GM11168 (cell line): Measurements from ENCODE around the gene ADAMTS2.

ENCODE experiments used
- in situ Hi-C: fragments of 300-500 bp; cut with MboI; formaldehyde crosslinking; loops from one replicate; pipeline ENCODE4 v1.12.0; 2022; ENCODE audit warnings: low sequenced_read_pairs; ENCODE audit not compliant: unreplicated experiment

ADAMTS2 gene

DNA sequence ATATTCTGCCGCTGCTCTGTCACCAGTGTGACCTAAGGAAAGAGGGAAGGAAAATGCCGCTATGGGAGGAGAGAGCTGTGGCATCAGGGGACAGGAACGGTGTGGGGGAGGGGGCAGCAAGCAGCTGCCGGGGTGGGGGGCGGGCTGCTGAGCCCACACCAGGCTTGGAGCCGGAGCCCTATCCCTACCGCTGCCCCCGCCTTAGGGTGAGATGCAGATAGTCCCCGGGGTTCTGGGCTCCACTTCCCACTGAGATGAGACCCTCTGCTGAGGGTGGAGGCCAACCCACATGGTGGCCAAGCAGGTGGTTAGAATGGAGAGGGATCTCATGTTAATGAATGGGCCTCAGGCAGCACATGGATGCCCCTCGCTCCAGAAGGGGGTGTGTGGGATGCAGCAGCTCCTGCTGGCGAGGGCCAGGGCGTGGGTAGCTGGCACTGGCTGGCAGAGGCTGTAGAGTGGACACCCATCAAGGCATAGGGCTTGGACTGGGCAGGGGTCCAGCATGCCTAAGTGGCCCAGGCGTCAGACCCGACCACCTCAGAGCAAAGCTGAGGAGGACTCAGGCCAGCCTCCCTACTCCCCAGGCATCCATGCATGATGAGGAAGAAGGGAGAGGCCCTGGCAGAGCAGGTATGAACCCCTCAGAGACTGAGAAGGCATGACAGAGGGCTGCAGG is 153.6 kb downstream of the ADAMTS2 start:
- in situ Hi-C loops = loop anchor here (25.0 kb wide), 1 partner anchor 296 kb away; no protein-coding TSS in a partner anchor

DNA sequence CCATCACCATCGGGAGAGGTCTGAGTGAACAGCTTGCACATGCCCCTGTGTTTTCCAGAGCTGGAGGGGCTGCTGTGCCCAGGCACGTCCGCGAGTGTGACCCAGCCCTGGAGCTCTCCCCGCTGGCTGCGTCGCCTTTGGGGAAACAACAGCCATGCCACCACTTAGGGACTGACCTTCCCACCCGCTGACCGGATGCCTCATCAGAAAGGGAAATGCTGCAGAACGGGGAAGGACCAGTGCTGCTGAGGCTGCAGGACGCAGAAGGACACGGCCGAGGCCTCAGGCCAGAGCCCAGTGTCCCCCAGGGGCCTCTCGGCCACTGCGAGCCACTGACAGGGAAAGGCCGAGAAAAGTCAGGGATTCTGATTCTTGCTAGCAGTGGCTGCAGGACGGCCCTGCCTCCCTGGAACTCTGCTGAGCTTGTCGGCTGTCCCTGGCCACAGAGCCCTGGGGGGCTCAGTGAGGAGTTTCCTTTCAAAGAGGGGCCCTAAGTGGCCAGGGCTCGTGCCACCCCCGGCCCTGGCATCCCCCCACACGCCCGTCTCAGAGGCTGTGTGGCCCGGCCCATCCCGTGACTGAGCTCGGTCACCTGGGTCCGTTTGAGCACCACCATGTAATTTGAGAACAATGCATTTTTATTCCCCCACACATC is 154.3 kb downstream of the ADAMTS2 start:
- in situ Hi-C loops = loop anchor here (25.0 kb wide), 1 partner anchor 296 kb away; no protein-coding TSS in a partner anchor

DNA sequence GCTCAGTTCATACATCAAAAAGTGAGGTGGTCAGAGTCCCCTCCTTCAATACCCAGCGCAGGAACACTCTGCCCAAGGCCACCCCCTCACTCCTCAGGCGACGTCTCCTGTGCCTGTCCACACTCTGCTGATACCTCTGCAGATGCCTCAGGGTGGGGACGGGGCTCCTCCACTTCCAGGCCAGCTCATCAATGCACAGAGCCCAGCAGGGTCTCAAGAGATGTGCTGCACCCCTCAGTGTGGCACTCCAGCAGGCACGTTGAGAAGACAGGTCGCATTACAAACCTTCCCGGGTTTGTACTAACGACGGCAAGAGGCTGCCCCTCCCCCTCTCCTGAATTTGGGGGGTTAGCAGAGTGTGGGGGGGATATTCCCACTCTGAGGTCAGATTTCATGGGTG is 156.6 kb downstream of the ADAMTS2 start:
- in situ Hi-C loops = loop anchor here (25.0 kb wide), 1 partner anchor 299 kb away; no protein-coding TSS in a partner anchor

DNA sequence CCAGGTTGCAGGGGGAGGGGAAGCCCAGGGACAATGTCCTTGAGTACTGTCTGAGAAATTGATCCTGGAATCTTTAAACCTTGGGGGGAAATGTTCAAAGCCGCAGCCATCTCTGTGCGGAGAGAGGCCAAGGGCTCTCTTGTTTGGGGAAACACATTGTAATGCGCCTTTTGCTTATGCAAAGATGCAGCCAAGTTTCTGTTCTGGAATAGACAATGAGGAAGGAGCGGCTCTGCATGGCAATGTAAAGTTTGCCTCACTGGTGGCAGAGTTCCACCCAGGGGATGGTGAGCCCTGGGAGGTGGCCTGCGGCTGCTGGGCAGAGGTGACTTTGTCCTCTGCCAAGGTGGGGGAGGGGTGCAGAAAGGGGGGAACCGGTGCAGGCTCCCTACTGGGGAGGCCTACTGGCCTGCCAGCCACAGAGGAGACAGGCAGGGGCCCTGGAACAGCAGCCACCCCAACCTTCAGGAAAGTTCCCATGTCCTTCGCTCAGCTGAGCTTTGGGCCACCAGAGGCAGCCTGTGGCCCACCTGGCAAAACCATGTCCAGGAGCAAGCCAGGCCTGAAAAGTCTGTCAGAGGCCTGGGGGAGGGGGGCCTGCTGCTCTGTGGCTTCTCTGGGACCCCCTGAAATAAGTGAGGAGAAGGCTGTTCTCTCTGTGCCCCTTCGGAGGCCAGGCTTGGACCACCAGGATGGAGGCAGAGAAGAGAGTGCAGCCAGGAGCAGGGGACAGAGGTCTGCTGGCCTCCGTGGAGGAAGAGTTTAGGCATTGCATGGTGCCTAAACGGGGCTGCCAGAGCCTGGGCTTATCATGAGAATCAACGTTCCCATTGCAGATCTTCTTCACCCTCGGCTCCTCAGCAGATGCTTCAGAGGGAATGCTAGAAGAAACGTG is 157.3 kb downstream of the ADAMTS2 start:
- in situ Hi-C loops = loop anchor here (25.0 kb wide), 1 partner anchor 299 kb away; no protein-coding TSS in a partner anchor

DNA sequence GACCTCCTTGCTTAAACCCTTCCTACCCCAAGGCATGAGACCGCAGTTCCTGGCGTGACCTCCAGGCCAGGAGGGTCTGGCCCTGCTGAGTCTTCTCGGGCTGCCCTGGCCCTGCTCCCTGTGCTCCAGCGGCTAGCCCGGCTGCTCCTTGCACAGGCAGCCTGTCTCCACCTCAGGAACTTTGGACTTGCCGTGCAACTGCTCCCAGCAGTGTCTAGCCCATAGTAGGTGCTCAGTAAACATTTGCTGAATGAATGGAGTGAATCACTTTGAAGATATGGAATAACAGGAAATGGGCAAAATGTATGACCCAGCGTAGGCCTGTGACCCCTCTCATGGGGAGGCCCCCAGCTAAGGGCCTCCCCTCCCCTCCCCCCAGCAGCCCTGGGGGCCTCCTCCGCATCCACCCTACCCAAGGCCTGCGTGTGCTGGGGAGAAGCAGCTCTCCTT is 158.0 kb downstream of the ADAMTS2 start:
- in situ Hi-C loops = loop anchor here (25.0 kb wide), 1 partner anchor 300 kb away; no protein-coding TSS in a partner anchor

DNA sequence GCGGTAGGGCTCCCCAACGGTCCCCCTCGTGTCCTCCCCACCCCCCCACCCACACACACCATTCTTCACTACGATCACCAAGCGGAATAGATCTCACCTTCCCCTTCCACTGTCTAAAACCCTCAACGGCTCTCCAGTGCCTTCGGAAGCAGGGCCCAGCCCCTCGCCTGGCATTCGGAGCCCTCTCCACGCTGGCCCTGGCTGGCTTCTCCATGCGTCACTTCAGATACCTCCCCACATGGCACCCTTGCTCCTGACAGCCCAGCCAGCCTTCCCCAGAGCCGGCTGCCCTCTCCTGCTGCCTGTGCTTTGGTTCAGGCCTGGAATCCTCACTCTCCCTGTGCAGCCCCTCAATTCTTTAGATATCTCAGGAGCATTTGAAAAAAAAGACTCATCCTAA is 158.5 kb downstream of the ADAMTS2 start:
- in situ Hi-C loops = loop anchor here (25.0 kb wide), 1 partner anchor 300 kb away; no protein-coding TSS in a partner anchor

DNA sequence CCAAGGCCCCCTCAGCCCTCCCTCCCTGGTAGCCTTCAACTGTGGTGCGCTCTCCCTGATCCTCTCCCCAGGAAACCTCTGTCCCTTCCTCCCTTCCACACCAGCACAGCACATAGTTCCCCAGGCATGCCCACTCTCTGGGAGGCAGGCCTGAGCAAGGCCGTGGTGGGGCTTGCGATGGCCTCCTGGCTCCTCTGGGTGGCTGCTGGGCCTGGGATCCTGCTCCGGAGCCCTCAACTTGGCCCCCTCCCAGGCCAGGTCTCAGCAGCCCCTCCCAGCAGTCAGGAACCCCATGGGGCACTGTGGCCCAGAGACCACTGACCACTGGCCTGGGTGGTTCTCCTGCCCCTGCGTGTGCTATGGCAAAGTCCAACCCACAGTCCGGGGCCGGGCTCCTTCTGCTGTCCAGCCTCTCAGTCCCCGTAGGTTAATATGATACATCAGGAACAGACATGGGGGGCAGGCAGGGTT is 159.3 kb downstream of the ADAMTS2 start:
- in situ Hi-C loops = loop anchor here (25.0 kb wide), 1 partner anchor 301 kb away; no protein-coding TSS in a partner anchor

DNA sequence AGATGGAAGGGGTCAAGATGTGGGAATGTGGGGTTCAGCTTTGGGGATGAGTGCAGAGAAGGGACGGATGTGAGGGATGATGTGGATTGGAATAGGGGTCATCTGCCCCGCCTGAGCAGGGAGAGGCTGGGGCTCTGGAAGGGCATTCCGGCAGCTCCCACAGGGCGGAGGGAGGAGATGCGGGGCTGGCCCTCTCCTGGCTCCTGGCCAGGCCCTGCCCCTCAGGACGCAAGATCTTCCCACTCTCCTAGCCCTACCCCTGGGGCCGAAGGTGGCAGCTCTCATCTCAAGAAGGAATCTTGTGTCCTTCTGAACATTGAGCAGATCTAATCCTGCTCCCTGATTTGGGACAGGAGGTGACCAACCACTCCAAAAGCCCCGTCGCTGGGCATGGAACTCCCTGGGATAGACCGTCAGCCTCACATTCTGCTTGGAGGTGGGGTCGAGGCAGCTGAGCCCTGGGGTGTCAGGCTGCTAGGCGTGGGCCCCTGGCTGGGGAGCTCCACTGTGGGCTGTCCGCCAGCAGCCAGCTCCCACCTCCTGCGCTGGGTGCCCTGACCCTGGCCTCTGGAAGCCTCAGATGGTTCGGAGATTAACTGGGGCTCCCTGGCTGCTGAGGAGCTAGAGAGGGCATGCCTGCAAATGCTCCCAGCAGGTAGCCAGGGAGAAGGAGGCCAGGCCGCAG is 159.9 kb downstream of the ADAMTS2 start:
- in situ Hi-C loops = loop anchor here (25.0 kb wide), 1 partner anchor 302 kb away; no protein-coding TSS in a partner anchor

DNA sequence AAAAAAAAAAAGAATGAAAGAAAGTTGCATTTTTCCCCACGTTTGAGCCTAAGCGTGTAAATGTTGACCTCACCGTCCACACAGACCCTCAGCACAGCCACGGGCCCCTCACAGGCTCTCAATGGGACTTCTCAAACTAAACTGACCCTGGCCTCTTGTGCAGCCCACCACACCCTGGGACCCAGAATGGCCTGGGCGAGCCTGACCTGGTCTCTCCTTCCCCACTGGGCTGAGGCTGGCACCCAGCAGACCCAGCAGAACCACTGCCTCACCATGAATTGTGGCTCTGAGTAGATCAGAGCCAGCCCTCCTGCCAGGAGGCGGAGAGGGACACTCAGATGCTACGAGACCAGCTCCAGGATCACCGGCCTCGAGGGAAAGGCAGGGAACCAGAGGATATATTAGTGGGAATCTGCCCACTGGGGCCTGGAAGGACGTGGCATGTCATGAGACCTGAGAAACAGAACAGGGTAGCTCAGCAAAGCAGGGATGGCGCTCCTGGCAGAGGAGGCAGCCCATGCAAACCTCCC is 160.7 kb downstream of the ADAMTS2 start:
- in situ Hi-C loops = loop anchor here (25.0 kb wide), 1 partner anchor 303 kb away; no protein-coding TSS in a partner anchor

DNA sequence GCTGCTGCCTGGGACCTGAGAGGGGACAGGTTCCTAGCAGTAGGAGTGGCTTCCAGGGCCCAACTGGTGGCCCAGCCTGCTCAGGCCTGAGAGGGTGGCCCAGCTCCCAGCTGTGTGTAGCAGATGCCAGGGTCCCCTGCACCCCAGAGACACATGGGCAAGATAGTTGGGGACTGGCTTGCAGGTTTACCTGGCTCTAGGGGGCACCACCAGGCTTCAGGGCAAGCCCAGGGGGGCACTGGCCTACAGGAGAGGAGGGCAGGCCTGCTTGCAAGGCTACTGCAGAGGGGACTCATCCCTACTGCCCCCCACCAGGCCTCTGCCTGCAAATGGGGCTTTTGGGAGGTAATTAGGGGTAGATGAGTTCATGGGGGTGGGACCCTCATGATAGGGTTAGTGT is 161.8 kb downstream of the ADAMTS2 start:
- in situ Hi-C loops = loop anchor here (25.0 kb wide), 1 partner anchor 304 kb away; no protein-coding TSS in a partner anchor

DNA sequence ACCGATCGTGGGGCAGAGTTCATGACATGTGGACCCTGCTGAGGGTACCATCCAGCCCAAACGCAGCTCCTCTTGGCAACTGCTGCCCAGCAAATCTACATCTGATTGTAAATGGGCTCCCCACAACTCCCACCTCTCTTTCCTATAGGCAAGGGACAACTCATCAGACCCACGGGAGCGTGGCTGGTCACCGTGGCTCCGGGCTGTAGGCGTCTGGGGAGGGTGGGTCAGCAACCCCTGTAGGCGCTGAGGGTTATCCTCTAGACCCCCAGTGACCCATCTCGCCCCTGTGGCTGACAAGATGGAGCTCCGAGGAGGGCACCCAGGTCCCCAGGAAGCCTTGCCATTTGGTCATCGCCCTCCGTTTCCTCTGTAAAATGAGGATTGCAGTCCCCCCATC is 162.7 kb downstream of the ADAMTS2 start:
- in situ Hi-C loops = loop anchor here (25.0 kb wide), 1 partner anchor 305 kb away; no protein-coding TSS in a partner anchor

DNA sequence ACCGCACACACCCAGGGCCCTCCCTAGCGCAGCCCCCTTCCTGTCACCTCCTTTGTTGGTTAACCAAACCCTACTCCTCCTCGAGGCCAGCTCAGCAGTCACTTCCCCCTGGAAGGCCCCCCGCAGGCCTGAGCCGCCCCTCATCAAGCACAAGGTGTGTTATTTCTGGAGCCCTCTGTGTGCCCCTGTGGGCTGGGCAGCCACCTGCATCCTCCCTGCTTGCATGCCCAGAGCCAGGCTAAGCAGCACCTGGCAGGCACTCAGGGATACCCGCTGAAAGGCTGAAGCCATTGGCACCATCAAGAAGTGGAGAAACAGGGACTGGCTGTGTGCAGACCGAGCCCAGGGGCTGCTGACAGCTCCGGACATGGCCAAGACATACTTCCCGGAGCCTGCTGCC is 163.3 kb downstream of the ADAMTS2 start:
- in situ Hi-C loops = loop anchor here (25.0 kb wide), 1 partner anchor 305 kb away; no protein-coding TSS in a partner anchor

DNA sequence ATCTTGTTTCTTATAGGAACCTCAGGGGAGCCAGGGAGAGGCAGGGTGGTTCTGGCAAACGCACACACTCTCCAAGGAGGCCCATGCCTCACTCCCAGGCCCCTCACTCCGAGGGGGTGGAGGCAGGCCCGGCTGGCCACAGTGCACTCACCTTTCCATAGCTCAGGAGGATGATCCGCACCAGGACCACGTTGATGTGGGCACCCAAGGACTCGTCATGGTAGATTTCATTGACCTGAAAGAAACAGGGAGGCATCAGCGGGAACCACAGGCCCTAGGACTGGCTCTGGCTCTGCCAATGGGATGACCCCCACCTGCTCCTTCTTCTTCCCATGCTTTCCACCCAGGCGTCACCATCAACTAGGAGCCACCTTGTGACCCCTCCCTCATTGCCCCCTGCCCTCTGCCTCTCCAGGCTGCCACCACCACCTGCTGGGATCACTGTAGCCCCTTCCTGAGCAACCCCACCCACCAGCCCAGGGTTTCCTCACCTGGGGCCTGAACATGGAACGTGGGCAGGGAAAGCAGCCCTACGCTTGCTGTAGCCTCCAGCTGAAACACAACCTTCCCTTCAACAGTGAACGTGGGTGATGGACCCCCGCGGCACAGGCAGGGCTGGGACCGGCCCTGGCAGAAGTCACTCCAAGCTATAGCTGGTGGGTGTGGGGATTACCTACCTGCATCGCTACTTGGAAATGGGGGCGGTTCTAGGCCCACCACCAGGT is 164.2 kb downstream of the ADAMTS2 start:
- in situ Hi-C loops = loop anchor here (25.0 kb wide), 1 partner anchor 306 kb away; no protein-coding TSS in a partner anchor

DNA sequence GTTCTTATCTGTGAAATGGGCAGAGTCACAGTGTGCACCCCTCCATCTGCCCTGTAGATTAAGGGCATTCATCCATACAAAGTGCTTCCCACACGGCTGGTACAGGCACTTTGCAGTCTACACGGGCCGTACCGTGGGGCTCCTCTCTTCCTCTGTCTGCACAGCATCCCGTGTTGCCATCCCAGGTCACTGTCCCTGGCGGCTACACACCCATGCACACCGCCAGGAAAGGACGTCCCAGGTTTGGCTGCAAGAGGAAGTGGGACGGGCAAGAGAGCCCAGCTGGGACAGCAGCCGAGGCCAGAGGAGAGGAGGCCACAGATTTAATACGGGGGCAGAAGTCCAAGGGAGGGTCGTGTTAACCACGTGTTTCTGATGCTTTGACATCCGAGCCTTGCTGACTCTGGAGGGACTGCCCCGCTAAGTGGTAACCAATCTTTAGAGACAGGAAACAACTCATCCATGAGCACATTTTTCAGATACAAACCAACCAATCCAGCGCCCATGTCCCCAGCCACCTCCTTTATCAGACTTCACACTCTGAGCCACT is 165.1 kb downstream of the ADAMTS2 start:
- in situ Hi-C loops = loop anchor here (25.0 kb wide), 1 partner anchor 307 kb away; no protein-coding TSS in a partner anchor

DNA sequence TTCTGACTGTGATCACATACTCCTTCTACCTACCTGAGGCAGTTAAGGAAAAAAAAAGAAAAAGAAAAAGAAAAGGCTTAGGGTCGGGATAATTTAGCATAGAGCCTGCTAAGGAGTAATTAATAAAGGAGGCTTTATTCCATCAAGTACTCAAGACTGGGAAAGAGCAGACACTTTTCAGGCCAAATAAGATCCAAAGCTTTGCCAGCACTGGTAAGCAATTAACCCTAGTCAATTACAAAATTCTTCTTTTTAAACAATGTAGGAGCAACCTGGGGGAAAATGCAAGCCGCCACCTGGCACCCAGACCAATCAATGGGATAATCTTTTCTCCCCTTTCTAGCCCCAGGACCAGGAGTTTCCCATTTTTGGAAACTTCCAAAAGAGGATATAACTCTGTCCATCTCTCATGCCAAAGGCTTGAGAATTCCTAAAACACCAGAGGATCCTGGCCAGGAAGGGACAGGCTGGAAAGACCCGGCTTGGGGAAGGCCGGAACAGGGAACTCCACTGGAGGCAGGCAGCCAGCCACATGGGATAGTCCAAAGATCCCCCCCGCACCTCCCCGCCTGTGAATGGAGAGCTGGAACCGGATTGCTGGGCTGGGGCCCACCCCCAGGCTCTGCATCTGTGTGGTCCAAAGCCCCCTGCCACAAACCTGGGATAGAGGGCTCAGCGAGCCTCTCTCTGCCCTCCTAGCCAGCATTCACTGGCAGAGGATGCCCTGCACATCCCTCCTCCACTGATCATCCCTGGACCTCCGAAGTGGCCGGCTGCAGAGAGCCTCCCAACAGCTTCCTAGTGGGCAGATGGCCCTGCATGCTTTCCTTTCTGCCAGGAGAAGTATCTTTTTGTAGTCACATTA is 167.3 kb downstream of the ADAMTS2 start:
- in situ Hi-C loops = loop anchor here (25.0 kb wide), 1 partner anchor 309 kb away; no protein-coding TSS in a partner anchor

DNA sequence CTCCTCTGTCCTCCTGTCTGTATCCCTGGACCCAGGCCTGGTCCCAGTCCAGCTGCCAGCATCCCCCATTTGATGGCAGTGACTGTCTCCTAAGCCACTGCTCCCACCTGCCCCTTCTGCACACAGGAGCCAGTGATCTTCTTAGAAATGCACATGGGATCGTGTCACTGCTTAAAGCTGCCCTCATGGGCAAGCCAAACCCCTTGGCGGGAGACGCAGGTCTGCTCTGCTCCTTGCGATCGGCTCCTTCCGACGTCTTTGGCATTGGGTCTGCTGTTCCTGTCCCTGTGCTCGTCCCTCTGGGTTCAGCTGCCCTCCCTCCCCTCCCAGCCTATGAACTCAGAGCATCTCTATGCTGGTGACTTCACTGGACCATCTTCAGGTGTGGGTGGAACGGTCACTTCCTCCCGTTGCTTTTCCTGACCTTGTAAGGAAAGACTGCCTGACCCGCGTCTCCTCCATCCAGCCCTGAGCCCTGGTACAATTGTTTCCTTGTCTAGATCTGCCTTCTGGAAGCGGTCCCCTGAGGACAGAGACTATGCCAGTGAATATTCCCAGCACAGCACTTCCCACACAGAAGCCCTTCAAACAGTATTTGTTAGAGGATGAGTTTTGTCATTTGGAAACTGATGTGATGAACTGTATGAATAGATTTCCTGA is 168.6 kb downstream of the ADAMTS2 start:
- in situ Hi-C loops = loop anchor here (25.0 kb wide), 1 partner anchor 311 kb away; no protein-coding TSS in a partner anchor
